GM21515 (cell line): ENCODE data around the gene MALRD1.
"Not testable (repeated sequence)": the region's sequence is repeated elsewhere in the genome, so short reads cannot be mapped to it uniquely, and the experiment has no call there.

Experiments used
- ATAC-seq: cut with Tn5 transposase; IDR thresholded peaks from one replicate; pipeline ENCODE4 v1.9.1; 2021; ENCODE audit not compliant: unreplicated experiment

MALRD1 gene

DNA sequence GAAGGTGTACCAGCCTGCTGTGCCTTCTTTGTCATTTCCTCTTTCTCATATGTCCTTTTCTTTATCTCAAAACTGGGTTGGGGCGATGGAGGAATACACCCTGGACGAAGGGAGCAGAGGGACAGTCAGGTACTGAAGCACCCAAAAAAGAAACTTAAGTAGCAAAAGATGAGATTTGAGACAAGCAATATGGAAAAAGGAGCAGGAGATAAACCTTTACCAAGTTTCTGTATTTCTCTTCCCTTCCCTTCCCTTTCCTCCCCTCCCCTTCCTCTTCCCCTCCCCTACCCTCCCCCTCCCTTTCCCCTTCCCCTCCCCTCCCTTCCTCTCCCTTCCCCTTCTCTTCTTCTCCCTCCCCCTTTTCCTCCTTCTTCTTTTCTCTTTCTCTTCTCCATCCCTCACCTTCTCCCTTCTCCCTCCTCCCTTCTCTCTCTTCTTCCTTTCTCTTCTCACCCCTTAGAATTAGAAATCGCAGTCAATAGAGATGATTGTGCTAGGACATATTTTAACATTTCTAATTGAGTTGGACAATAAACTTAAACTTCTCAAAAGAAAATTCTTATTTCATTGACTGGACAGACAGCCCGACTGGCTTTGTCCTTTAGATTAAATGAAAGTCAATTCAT, 652.9 kb downstream of the MALRD1 start:
- no peak for ATAC-seq

DNA sequence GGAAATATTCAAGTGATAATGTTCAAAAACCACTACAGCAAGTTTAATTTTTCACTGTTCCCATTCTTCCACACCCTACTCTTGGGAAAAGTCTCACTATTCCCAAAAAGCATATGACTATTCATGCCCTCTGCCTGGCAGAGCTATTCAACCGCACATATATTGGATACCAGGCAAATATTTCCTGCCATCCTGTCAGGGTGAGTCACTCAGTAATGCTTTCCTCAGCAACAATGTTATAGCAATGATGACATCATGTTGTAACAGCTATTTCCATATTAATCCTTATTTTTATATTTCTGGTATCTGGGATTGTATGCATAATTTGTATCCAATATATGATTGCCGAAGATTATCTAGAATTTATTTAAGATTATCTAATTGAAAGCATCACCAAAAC, 653.6 kb downstream of the MALRD1 start:
- ATAC-seq = no peak

DNA sequence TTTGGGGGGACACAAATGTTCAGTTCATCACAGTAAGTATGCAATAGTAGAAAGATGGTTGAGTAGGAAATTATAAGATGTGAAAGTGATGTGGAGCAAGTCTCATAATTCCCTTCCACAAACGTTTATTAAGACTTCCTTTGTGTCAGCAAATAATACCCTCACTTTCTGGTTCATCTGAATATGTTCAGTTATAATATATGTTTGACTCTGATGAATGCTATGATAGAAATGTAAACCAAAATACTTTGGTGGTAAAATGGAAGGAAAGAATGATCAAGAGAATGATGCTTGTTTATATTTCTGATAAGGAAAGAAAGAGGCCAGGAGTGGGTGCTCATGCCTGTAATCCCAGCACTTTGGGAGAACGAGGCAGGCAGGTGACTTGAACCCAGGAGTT, 655.9 kb downstream of the MALRD1 start:
- ATAC-seq = no peak

DNA sequence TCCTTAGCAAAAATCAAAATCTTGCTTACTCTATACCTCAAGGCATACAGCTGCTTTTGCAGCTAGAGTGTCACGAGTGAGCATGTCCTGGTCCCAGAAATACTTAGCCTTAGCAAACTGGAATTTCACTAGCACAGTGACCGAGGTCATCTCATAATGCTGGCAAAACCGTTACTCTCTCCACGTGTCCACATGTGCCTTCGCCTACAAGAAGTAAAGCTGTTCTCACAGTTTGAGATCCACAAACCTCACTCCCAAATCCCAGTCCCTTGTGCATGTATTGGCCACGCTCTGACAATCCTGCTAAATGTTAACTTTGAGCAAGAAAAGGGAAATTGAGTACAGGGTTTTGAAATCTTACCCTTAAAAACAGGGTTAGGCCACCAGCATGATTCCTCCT, 656.6 kb downstream of the MALRD1 start:
- ATAC-seq = no peak

- no peak for ATAC-seq
These were observed 658.3 kb downstream of the MALRD1 start for GRCh38 chr10:19706904-19707303.

GRCh38 chr10:19707376-19707775, 658.8 kb downstream of the MALRD1 start:
- no peak for ATAC-seq

DNA sequence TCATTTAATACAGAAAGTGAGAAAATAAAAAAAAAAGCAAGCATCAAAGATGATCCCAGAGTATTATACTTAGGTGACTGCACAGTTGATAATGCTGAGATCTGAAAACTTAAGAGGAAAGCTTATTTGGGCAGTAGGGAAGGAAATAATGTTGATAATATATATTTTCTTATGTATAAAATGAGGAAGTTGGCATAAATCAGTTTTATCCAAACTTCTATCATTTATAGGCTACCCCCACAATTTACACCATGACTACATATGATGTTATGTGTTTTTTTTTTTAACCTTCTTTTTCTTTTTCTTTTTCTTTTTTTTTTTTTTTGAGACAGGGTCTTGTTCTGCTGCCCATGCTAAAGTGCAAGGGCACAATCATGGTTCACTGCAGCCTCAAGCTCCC, 659.4 kb downstream of the MALRD1 start:
- ATAC-seq = no peak

DNA sequence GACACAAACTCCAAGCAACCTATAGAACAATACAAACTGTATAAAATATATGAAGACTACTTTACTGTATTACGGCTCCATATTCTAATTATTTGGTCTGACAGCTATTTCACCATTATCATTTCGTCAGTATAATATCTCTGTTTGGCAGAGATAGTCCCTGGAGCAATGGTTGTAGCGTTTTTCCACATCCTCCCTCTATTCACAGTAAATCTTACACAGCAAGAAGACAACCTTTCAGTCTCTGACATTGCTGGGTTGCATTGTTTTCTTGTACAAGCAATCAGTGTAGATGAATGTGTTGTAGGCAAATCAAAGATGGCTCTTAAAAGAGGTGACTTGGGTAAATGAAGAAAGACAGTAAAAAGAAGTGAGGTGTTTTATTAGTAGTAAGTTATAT, 662.0 kb downstream of the MALRD1 start:
- no peak for ATAC-seq

- ATAC-seq = no peak
These were observed 664.6 kb downstream of the MALRD1 start for GRCh38 chr10:19713159-19713558.

GRCh38 chr10:19713800-19714525, 665.4 kb downstream of the MALRD1 start:
- ATAC-seq = no peak

DNA sequence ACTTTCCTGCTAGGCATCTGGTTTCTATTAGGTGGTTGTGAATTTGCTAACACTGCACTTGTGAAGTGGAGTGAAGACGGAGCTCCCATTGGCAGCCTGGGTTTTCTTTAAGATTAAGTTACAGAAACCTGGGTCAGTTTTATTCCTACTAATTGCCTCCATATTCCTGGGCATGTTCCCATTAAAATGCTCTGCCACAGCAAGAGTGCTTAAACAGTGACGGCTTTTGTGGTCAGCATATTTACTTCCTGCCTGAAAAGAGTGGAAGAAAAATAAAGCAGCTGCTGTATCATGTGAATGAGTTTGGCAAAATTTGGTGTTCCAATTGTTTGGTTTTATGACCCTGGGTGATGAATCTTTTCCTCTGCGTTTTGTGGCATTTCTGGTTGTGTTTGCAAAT, 670.7 kb downstream of the MALRD1 start:
- no peak for ATAC-seq

DNA sequence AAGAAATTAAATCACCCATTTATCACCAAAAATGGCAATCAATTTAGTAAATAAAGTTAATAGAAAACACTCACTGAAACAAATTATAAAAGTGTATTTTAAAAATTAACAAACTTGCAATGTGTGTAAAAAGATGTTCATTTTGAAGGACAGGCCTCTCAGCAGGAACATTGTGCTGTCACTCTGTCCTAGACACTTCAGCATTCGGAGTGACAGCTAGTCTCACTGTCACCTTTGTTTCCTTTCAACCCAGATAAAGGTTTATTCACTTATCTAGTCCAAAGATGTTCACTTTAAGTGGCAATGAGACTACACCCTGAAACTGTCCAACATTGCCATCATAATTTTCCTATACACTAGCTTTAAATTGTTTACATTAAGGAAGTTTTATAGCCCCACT, 675.7 kb downstream of the MALRD1 start:
- no peak for ATAC-seq

- no peak for ATAC-seq
These were observed 679.8 kb downstream of the MALRD1 start for GRCh38 chr10:19728376-19728775.

GRCh38 chr10:19728964-19729363, 680.4 kb downstream of the MALRD1 start:
- no peak for ATAC-seq

GRCh38 chr10:19730167-19730906, 681.7 kb downstream of the MALRD1 start:
- no peak for ATAC-seq

DNA sequence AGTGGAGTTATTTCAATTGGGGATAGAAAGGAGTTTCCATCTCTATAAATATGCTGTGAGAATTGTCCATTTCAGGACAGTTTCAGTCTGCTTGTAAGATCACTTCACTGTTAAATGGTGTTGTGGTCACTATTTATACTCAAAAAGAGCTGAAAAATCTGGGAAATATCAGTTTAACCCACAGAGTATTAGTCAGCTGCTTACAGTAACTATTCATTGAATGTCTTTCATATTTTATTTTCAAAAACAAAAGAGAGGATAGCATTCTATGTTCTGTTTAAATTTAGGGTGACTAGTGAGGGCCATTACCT, 682.3 kb downstream of the MALRD1 start:
- no peak for ATAC-seq

DNA sequence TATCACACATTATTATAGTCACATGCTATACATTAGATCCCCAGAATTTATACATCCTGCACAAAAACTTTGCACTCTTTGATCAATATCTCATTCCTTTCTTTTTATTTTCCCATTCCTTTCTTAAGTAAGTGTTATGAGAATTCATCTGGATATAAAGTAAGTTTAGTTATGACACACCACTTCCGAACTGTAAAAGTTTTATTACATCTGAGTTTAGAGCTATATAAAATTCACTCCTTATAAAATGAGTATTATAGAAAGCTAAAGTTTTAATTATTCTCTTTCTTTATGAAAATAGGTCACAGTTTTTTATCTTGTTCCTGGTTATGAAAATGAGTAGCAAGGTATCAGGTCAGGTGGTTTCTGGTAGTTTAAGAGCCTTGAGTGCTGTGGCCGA, 683.0 kb downstream of the MALRD1 start:
- ATAC-seq = no peak

DNA sequence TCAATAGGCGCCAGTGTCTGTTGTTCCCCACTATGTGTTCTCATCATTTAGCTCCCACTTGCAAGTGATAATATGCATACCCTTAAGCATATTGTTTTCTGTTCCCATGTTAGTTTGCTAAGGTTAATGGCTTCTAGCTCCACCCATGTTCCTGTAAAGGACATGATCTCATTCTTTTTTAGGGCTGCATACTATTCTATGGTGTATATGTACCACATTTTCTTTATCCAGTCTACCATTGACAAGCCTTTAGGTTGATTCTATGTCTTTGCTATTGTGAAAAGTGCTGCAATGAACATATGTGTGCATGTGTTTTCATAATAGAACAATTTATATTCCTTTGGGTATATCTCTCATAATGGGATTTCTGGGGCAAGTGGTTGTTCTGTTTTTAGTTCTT, 689.8 kb downstream of the MALRD1 start:
- ATAC-seq = no peak

DNA sequence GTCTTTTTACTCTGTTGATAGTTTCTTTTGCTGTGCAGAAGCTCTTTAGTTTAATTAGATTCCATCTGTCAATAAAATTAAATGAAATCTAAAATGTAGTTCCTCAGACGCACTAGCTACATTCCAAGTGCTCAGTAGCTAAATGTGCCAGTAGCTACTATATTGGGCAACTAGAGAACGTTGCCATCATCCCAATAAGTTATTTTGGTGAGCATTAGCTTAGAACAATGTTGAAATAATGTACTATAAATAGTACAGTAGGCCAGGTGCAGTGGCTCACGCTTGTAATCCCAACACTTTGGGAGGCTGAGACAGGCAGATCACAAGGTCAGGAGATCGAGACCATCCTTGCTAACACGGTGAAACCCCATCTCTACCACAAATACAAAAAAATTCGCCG, 690.6 kb downstream of the MALRD1 start:
- not testable (repeated sequence) for ATAC-seq

- ATAC-seq = not testable (repeated sequence)
These were observed 693.5 kb downstream of the MALRD1 start for GRCh38 chr10:19742144-19742543.

DNA sequence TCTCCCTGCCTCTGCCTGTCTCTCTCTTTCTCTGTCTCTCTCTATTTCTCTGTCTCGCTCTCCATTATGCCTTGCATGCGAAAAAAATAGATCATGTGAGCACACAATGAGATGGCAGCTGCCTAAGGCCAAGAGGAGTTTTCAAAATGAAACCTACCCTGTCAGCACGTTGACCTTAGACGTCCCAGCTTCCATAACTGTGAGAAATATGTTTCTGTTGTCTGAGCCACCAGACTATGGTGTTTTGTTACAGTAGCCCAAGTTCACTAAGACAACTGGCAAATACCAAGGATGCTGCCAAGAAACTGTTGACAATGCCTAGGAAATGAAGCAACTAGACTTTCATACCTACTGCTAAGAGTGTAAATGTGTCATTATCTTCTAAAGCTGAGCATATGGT, 697.1 kb downstream of the MALRD1 start:
- ATAC-seq = no peak

DNA sequence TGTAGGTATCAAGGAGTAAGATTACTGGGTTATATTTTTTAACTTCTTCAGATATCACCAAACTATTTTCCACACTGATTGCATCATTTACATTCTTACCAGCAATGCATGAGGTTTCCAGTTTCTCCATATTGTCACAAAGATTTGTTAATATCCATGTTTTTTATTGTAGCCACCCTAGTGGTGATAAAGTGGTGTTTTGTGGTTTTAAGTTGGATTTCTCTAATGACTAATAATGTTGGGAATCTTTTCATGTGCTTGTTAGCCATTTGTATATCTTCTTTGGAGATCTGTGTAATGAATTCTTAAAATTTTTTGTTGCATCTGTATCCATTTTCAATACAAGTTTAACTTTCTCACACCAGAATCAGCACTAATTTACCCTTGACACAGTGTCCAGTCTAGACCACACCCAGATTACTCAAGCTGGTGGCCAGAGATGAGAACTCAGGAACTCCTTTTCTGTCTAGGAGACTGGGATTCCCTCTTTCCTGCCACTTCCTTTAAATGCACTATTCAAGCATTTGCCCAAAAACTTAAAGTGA, 700.7 kb downstream of the MALRD1 start:
- ATAC-seq = no peak
